ENCODE measurements around the gene PIPOX. TPM values are rescaled to one million over a fixed set of nuclear protein-coding genes. Genes with fewer than 3 reads are reported as not detected.

PIPOX gene
- total and polyA plus RNA-seq, 2 experiments from 2014 or later, result not detected

DNA sequence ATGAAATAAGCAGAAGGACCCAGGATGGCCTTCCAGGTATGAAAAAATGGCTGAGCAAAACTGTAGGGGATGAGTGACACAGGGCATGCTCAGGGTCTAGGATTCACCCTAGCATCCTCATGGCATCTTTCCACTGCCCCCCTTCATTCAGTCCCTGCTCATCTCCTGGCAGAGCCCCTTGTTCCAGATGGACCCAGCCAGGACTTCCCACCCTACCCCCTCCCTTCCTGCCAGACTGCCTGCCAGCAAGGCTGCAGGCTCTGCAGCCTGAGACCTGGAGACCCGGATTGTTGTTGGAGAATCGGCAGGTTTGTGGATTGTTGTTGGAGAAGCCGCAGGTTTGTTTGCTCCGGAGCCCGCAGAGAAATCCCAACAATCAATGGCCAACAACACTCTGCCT lies 43.7 kb upstream of the PIPOX start:
- 60 to 79% methylated on average over 5 of the region's 5 CpGs for WGBS, 2 experiments (ENCODE audit: low coverage in 1 of 2, low lambda C conversion rate in 2 of 2, missing lambda C conversion rate in 2 of 2)
- Histone ChIP-seq H3K79me2 (ENCODE audit: insufficient read depth) (no peaks in the 10 kb centered on the region), H3K4me2 (ENCODE audit: unreplicated experiment) (no peak overlapping the region), H3K9me3 (ENCODE audit: low read depth) (no peaks in the 10 kb centered on the region), H3K27ac (no peak overlapping the region), H3K27me3 (replicated peaks; ENCODE audit: insufficient read depth) (peaks cover 4% of the 10 kb centered on the region; the same call in 1 of the 2 replicates), H3K9me2 (ENCODE audit: insufficient read depth) (no peaks in the 10 kb centered on the region), H3K4me3 (no peak overlapping the region), H2AFZ (no peak overlapping the region), H4K20me1 (ENCODE audit: insufficient read depth) (no peaks in the 10 kb centered on the region), H3F3A (ENCODE audit: insufficient read depth) (no peaks in the 10 kb centered on the region), H3K4me1 (ENCODE audit: insufficient read depth) (no peaks in the 10 kb centered on the region), H3K9ac (no peak overlapping the region), H3K36me3 (ENCODE audit: low read depth) (no peaks in the 10 kb centered on the region)
- TF ChIP-seq EZH2 (IDR thresholded peaks at IDR 0.05; ENCODE audit: insufficient read depth, poor library complexity, severe bottlenecking) (no peak), EZH2phosphoT487 (IDR thresholded peaks at IDR 0.05; ENCODE audit: insufficient read depth, low read depth) (no peak)
- in situ Hi-C loops (cut with MboI), result no loop called here
- DNase-seq, result no peak

DNA sequence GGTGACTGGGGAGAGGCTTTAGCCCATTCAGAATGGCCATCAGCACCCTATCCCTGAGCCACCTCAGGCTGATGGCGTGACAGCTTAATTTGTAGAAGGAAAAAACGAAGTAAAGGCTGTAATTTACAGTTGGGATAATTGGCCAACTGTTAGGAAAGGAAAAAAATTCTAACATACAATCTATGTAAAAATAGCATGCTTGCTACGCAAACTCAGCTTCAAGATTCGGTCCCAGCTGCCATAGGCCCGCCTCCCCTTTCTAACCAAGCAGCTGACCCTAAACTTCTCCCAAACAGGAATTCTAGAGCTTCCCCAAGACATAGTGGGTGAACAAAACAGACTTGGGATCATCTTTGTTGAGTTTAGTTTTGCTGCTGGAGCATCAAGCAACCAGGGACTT lies 42.0 kb upstream of the PIPOX start:
- no peak overlapping the region for H3K4me2 ChIP-seq (ENCODE audit: unreplicated experiment)
- H3K79me2 ChIP-seq (ENCODE audit: insufficient read depth), result no peaks in the 10 kb centered on the region
- in situ Hi-C loops (cut with MboI), result no loop called here
- no peaks in the 10 kb centered on the region for H3F3A ChIP-seq (ENCODE audit: insufficient read depth)
- TF ChIP-seq EZH2 (IDR thresholded peaks at IDR 0.05; ENCODE audit: insufficient read depth, poor library complexity, severe bottlenecking), result no peak
- no peak for TF ChIP-seq EZH2phosphoT487 (IDR thresholded peaks at IDR 0.05; ENCODE audit: insufficient read depth, low read depth)
- no peak overlapping the region for H3K9ac ChIP-seq
- H3K27me3 ChIP-seq (replicated peaks; ENCODE audit: insufficient read depth), result peaks cover 17% of the 10 kb centered on the region
- WGBS, 2 experiments (ENCODE audit: low coverage in 1 of 2, low lambda C conversion rate in 2 of 2, missing lambda C conversion rate in 2 of 2), result 48% methylated on average over 5 of the region's 5 CpGs
- H3K4me1 ChIP-seq (ENCODE audit: insufficient read depth), result no peaks in the 10 kb centered on the region
- H3K9me3 ChIP-seq (ENCODE audit: low read depth), result no peaks in the 10 kb centered on the region
- DNase-seq, result no peak
- no peaks in the 10 kb centered on the region for H4K20me1 ChIP-seq (ENCODE audit: insufficient read depth)
- no peak overlapping the region for H3K27ac ChIP-seq
- no peaks in the 10 kb centered on the region for H3K36me3 ChIP-seq (ENCODE audit: low read depth)
- H3K4me3 ChIP-seq, result no peak overlapping the region
- H2AFZ ChIP-seq, result no peak overlapping the region
- no peaks in the 10 kb centered on the region for H3K9me2 ChIP-seq (ENCODE audit: insufficient read depth)

DNA sequence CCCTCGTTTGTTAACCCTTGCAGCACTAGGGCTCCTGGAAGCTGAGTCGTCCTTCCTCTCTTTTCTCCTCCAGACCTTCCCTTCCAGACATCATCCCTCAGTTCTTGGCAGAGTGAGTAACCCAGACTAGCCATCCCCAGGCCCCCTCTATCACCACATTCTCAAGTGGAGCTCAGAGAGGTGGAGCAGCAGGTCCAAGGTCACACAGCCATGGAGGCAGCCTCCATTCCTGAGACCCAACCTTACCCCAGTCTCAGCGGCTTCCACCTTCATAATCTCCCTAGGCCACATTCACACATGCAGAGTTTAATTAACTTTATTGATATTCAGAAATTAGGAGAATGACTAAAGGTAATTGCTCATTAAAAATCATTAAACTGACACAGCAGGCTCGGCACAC lies 40.1 kb upstream of the PIPOX start:
- whole genome bisulfite sequencing, 2 experiments (ENCODE audit: low coverage in 1 of 2, low lambda C conversion rate in 2 of 2, missing lambda C conversion rate in 2 of 2), result 43% methylated on average over 4 of the region's 4 CpGs
- Histone ChIP-seq H3K4me1 (ENCODE audit: insufficient read depth) (no peaks in the 10 kb centered on the region), H3K4me2 (ENCODE audit: unreplicated experiment) (no peak overlapping the region), H4K20me1 (ENCODE audit: insufficient read depth) (no peaks in the 10 kb centered on the region), H3K27ac (no peak overlapping the region), H3K36me3 (ENCODE audit: low read depth) (no peaks in the 10 kb centered on the region), H3K9ac (no peak overlapping the region), H2AFZ (no peak overlapping the region), H3K79me2 (ENCODE audit: insufficient read depth) (no peaks in the 10 kb centered on the region), H3K9me2 (ENCODE audit: insufficient read depth) (no peaks in the 10 kb centered on the region), H3F3A (ENCODE audit: insufficient read depth) (no peaks in the 10 kb centered on the region), H3K27me3 (replicated peaks; ENCODE audit: insufficient read depth) (peaks cover 20% of the 10 kb centered on the region), H3K4me3 (no peak overlapping the region), H3K9me3 (ENCODE audit: low read depth) (no peaks in the 10 kb centered on the region)
- no peak for DNase-seq
- in situ Hi-C loops (cut with MboI), result no loop called here
- TF ChIP-seq EZH2 (IDR thresholded peaks at IDR 0.05; ENCODE audit: insufficient read depth, poor library complexity, severe bottlenecking) (no peak), EZH2phosphoT487 (IDR thresholded peaks at IDR 0.05; ENCODE audit: insufficient read depth, low read depth) (no peak)

GRCh38 chr17:29003289-29003688 lies 39.7 kb upstream of the PIPOX start:
- in situ Hi-C loops (cut with MboI), result no loop called here
- TF ChIP-seq EZH2 (IDR thresholded peaks at IDR 0.05; ENCODE audit: insufficient read depth, poor library complexity, severe bottlenecking) (no peak), EZH2phosphoT487 (IDR thresholded peaks at IDR 0.05; ENCODE audit: insufficient read depth, low read depth) (no peak)

More at GRCh38 chr17:29003289-29003688, 39.7 kb upstream of the PIPOX start:
- peaks cover 20% of the 10 kb centered on the region for H3K27me3 ChIP-seq (replicated peaks; ENCODE audit: insufficient read depth)
- H3K9me3 ChIP-seq (ENCODE audit: low read depth), result no peaks in the 10 kb centered on the region
- WGBS, 2 experiments (ENCODE audit: low coverage in 1 of 2, low lambda C conversion rate in 2 of 2, missing lambda C conversion rate in 2 of 2), result 45 to 47% methylated on average over 12 of the region's 12 CpGs
- no peaks in the 10 kb centered on the region for H3F3A ChIP-seq (ENCODE audit: insufficient read depth)
- DNase-seq, result no peak
- H3K4me2 ChIP-seq (ENCODE audit: unreplicated experiment), result no peak overlapping the region
- no peaks in the 10 kb centered on the region for H3K79me2 ChIP-seq (ENCODE audit: insufficient read depth)
- H3K4me3 ChIP-seq, result no peak overlapping the region
- H2AFZ ChIP-seq, result no peak overlapping the region
- no peak overlapping the region for H3K27ac ChIP-seq
- H3K4me1 ChIP-seq (ENCODE audit: insufficient read depth), result no peaks in the 10 kb centered on the region
- no peaks in the 10 kb centered on the region for H3K36me3 ChIP-seq (ENCODE audit: low read depth)
- no peaks in the 10 kb centered on the region for H3K9me2 ChIP-seq (ENCODE audit: insufficient read depth)
- no peaks in the 10 kb centered on the region for H4K20me1 ChIP-seq (ENCODE audit: insufficient read depth)
- no peak overlapping the region for H3K9ac ChIP-seq
